GM19099 (cell line): ENCODE measurements around the gene SPDEF.

Experiments used
- POLR2A ChIP-seq: IDR thresholded peaks from 3 replicates; pipeline ENCODE4 v1.6.1; 2011; ENCODE audit warnings: low read depth; ENCODE audit not compliant: insufficient read length; ENCODE audit errors: extremely low read depth

The SPDEF gene

GRCh38 chr6:34511915-34512737 lies 44.0 kb downstream of the SPDEF start:
- no peak for TF ChIP-seq POLR2A

GRCh38 chr6:34511214-34511914 lies 44.8 kb downstream of the SPDEF start:
- TF ChIP-seq POLR2A, result no peak

- TF ChIP-seq POLR2A, result no peak
These were observed 45.8 kb downstream of the SPDEF start for GRCh38 chr6:34510299-34510698.

DNA sequence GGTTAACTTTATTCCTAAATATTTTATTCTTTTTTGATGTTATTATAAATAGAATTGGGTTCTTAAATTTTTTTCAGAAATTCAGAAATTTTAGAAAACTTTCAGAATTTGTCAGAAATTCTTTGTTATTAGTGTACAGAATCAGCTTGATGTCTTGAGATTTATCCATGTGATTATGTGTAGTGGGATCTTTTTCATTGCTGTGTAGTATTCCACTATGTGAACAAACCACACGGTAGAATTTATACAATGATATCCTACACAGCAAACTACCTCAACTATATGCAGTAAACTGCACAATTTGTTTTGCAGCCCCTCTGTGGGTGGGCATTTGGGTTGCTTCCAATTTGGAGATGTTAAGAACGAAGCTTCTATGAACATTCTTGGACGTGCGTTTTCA lies 46.3 kb downstream of the SPDEF start:
- TF ChIP-seq POLR2A, result no peak

DNA sequence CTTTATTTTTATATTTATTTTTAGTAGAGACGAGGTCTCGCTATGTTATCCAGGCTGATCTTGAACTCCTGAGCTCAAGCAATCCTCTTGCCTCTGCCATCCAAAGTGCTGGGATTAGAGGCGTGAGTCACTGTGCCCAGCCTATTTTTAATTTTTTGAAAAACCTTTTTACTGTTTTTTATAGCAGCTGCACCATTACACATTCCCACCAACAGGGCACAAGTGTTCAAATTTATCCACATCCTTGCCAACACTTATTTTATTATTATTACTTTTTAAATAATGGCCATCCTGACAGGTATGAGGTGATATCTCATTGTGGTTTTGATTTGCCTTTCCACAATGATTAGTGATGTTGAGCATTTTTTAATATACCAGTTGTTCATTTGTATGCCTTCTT lies 47.7 kb downstream of the SPDEF start:
- TF ChIP-seq POLR2A, result no peak

- TF ChIP-seq POLR2A, result no peak
These were observed 49.4 kb downstream of the SPDEF start for GRCh38 chr6:34506718-34507117.

GRCh38 chr6:34497411-34497810 lies 58.7 kb downstream of the SPDEF start:
- TF ChIP-seq POLR2A, result no peak

DNA sequence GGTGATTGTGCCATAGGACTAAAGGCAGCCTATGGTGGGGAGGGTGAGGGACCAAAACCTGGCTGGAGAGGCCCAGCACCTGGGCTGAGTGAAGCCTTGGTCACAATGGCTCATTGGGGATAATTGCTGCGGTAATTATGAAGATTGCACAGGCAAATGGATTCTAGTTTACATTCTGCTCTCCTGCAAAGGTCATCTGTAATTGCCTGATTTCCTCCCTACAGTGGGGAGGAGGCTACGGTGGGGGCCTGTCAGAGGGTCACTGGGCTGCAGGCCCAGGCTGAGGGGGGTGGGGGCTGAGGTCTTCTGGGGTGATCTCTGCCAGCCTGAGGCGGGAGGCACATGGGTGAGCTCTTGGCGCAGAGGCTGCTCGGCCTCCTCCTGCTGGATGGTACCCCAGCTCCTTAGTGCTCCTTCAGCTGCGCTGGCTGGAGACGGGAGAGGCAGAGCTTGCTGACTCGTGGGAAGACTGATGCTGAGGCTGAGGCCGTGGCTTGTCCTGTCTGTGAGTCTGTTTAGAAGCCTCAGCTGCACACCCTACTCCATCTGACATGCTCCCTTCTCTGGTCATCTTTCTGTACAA lies 59.9 kb downstream of the SPDEF start:
- TF ChIP-seq POLR2A, result no peak

- no peak for TF ChIP-seq POLR2A
These were observed 61.2 kb downstream of the SPDEF start for GRCh38 chr6:34494973-34495372.

- TF ChIP-seq POLR2A, result no peak
These were observed 62.8 kb downstream of the SPDEF start for GRCh38 chr6:34493344-34493743.

DNA sequence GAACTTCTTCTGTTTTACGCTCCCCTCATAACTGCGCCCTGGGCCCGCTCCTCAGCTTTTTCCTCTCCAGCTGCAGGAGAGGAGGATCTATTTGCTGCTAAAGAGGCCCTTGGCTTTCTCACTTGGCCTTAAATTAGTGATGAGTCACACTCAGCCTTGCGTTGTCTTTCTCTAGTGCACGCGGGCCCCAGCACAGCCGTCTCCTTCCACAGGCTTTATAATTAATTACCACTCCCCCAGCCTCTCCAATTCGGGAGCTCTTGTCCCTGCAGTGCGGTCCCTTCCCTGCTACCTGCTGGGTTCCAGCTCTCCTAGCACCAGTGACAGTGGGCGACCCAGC lies 65.1 kb downstream of the SPDEF start:
- no peak for TF ChIP-seq POLR2A

GRCh38 chr6:34490390-34491090 lies 65.6 kb downstream of the SPDEF start:
- TF ChIP-seq POLR2A, result no peak

DNA sequence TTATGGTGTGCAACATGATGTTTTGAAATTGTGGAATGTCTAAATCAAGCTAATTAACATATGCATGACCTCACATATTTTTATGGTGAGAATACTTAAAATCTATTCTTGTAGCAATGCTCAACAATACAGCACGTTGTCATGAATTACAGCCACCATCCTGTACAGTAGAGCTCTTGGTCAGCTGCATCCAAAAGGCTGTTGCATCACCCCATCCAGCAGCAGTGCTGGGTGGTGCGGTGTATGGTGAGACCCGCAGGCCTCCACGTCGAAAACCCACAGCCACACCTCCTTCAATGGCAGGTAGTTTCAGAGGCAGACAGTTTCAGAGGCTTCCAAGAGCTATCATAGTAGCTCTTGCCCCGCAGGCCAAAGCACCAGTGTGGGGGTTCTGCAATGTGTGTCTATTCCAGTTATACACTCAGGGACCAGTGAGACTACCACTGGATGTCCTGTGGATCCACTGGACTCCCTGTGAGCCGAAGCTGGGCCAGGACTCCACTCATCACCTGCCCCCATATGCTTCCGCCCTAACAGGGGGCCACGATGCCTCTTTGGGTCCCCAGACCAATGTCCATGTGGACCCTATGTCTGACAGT lies 66.8 kb downstream of the SPDEF start:
- TF ChIP-seq POLR2A, result no peak
